HCT116 (cell line): ENCODE measurements around the gene TSPAN10. TPM values are rescaled to one million over a fixed set of nuclear protein-coding genes. Genes with fewer than 3 reads are reported as not detected.

ENCODE experiments used
- ATAC-seq: fragments of 200-7000 bp; cut with Tn5 transposase; 2 replicates; pipeline ENCODE4 v1.9.1; 2020; ENCODE audit warnings: mild to moderate bottlenecking, moderate library complexity
- BruUV-seq: library from RNA; stranded (reverse); fragments of 400-500 nt; replicated peaks from 2 replicates; lab custom pipeline; 2021; lab: Mats Ljungman, UMichigan
- CTCF ChIA-PET: fragments of 300-600 bp; sonication (Branson Sonifier 250); formaldehyde crosslinking; loops from one replicate; lab custom pipeline; 2021; ENCODE audit warnings: antibody characterized with exemption; lab: Charles Lee
- POLR2A ChIA-PET: fragments of 300-600, 350-600 bp; sonication (Branson Sonifier 250); formaldehyde crosslinking; loops from one replicate; lab custom pipeline; 2021; ENCODE audit warnings: antibody characterized with exemption; lab: Charles Lee
- RAD21 ChIA-PET, 2 experiments: fragments of 300-600 bp; sonication (Branson Sonifier 250); formaldehyde crosslinking; loops; one replicate each; lab custom pipeline; 2023; ENCODE audit warnings: low total read pairs in 2 of 2; ENCODE audit not compliant: uncharacterized antibody in 2 of 2, unreplicated experiment in 2 of 2, low non-redundant PET in 1 of 2; lab: Charles Lee
- DNase-seq: peaks from one replicate; pipeline ENCODE4 v3.0.0-alpha.2; 2010; ENCODE audit warnings: low read depth, low spot score
- H2AFZ ChIP-seq: fragments of 200-600 bp; shearing (Covaris generic), sonication (generic); 2 replicates; pipeline ENCODE4 v1.6.1; 2017; ENCODE audit warnings: low read depth, mixed run types, mixed read lengths, antibody characterized with exemption, low read length; ENCODE audit not compliant: poor library complexity, severe bottlenecking
- H3K27ac ChIP-seq: 2 replicates; pipeline ENCODE4 v1.5.1; 2012; ENCODE audit warnings: low read depth, low read length
- H3K27me3 ChIP-seq: fragments of 200-600 bp; sonication (generic); 2 replicates; pipeline ENCODE4 v1.6.1; 2016; ENCODE audit warnings: mixed run types, low read length, mixed read lengths; ENCODE audit not compliant: insufficient read depth
- H3K36me3 ChIP-seq, 2 experiments: fragments of 200-500 bp in 1 of 2; fragments of 200-600 bp in 1 of 2; sonication (Bioruptor generic) in 1 of 2; sonication (generic) in 1 of 2; 2 replicates each; pipeline versions ENCODE4 v1.5.1 to v1.6.1; 2014 to 2016; ENCODE audit warnings: low read length in 2 of 2, inconsistent platforms in 1 of 2, mixed read lengths in 1 of 2, mixed run types in 1 of 2; ENCODE audit not compliant: insufficient read depth in 2 of 2, control insufficient read depth in 1 of 2
- H3K4me1 ChIP-seq, 2 experiments: fragments of 200-600 bp in 1 of 2; sonication (generic) in 1 of 2; 2 replicates each; pipeline versions ENCODE4 v1.5.1 to v1.6.1; 2012 to 2017; ENCODE audit warnings: low read length in 2 of 2, inconsistent platforms in 1 of 2, mild to moderate bottlenecking in 1 of 2, mixed read lengths in 1 of 2, mixed run types in 1 of 2, moderate library complexity in 1 of 2; ENCODE audit not compliant: insufficient read depth in 2 of 2, control insufficient read depth in 1 of 2
- H3K4me2 ChIP-seq: fragments of 200-600 bp; sonication (generic); 2 replicates; pipeline ENCODE4 v1.6.1; 2017; ENCODE audit warnings: mixed run types, low read length, mixed read lengths
- H3K4me3 ChIP-seq, 2 experiments: fragments of 200-600 bp in 1 of 2; sonication (generic) in 1 of 2; replicated peaks in 1 of 2; 2 replicates each; pipeline ENCODE4 v1.5.1; 2011 to 2016; ENCODE audit warnings: low read length in 2 of 2, control low read depth in 1 of 2, low read depth in 1 of 2, mild to moderate bottlenecking in 1 of 2, mixed read lengths in 1 of 2, mixed run types in 1 of 2
- H3K79me2 ChIP-seq: fragments of 200-600 bp; sonication (generic); 2 replicates; pipeline ENCODE4 v1.6.1; 2017; ENCODE audit warnings: mild to moderate bottlenecking, mixed run types, low read length, moderate library complexity, mixed read lengths; ENCODE audit not compliant: insufficient read depth
- H3K9ac ChIP-seq: fragments of 200-600 bp; sonication (generic); 2 replicates; pipeline ENCODE4 v1.6.1; 2016; ENCODE audit warnings: low read length, mixed read lengths
- H3K9me2 ChIP-seq: fragments of 200-600 bp; sonication (generic), shearing (Covaris generic); 2 replicates; pipeline ENCODE4 v1.6.1; 2017; ENCODE audit warnings: mixed run types, mild to moderate bottlenecking, moderate library complexity; ENCODE audit not compliant: insufficient read depth
- H3K9me3 ChIP-seq, 2 experiments: fragments of 200-500 bp in 1 of 2; fragments of 200-600 bp in 1 of 2; sonication (Bioruptor generic) in 1 of 2; sonication (generic) in 1 of 2; 2 replicates each; pipeline ENCODE4 v1.6.1; 2014 to 2017; ENCODE audit warnings: low read length in 2 of 2, mixed read lengths in 2 of 2, inconsistent platforms in 1 of 2, low read depth in 1 of 2, mild to moderate bottlenecking in 1 of 2, mixed run types in 1 of 2, moderate library complexity in 1 of 2; ENCODE audit not compliant: control insufficient read depth in 1 of 2, insufficient read depth in 1 of 2
- H4K20me1 ChIP-seq: fragments of 200-600 bp; sonication (generic), shearing (Covaris generic); 2 replicates; pipeline ENCODE4 v1.6.1; 2017; ENCODE audit warnings: mixed run types, mild to moderate bottlenecking, moderate library complexity; ENCODE audit not compliant: insufficient read depth
- ATF3 ChIP-seq: IDR thresholded peaks from 2 replicates; pipeline ENCODE4 v1.6.1; 2012
- CBX3 ChIP-seq: IDR thresholded peaks from 2 replicates; pipeline ENCODE4 v1.6.1; 2012; ENCODE audit warnings: low read depth
- CTCF ChIP-seq, 3 experiments: fragments of 200-600 bp in 1 of 3; sonication (generic) in 1 of 3; IDR thresholded peaks in 2 of 3; conservative IDR thresholded peaks in 1 of 3; 2 replicates each; pipeline ENCODE4 v1.5.1; 2012 to 2017; ENCODE audit warnings: low read depth in 2 of 3, low read length in 2 of 3, antibody characterized with exemption in 1 of 3, borderline replicate concordance in 1 of 3, control low read depth in 1 of 3, mild to moderate bottlenecking in 1 of 3, mixed read lengths in 1 of 3, mixed run types in 1 of 3, moderate library complexity in 1 of 3; ENCODE audit not compliant: insufficient read depth in 1 of 3
- ELF1 ChIP-seq: IDR thresholded peaks from 2 replicates; pipeline ENCODE4 v1.6.1; 2012; ENCODE audit warnings: low read depth, borderline replicate concordance
- EZH2phosphoT487 ChIP-seq: fragments of 200-600 bp; IDR thresholded peaks from 2 replicates; pipeline ENCODE4 v1.6.1; 2018; ENCODE audit warnings: antibody characterized with exemption, borderline replicate concordance
- FOSL1 ChIP-seq: IDR thresholded peaks from 2 replicates; pipeline ENCODE4 v1.6.1; 2012; ENCODE audit warnings: low read depth
- JUND ChIP-seq: IDR thresholded peaks from 2 replicates; pipeline ENCODE4 v1.6.1; 2012
- MAX ChIP-seq: IDR thresholded peaks from 2 replicates; pipeline ENCODE4 v1.6.1; 2012
- POLR2AphosphoS5 ChIP-seq: IDR thresholded peaks from 2 replicates; pipeline ENCODE4 v1.6.1; 2011; ENCODE audit warnings: mild to moderate bottlenecking, low read depth, low read length, moderate library complexity
- RAD21 ChIP-seq: IDR thresholded peaks from 2 replicates; pipeline ENCODE4 v1.6.1; 2012; ENCODE audit warnings: low read depth, mild to moderate bottlenecking
- SIN3A ChIP-seq: IDR thresholded peaks from 2 replicates; pipeline ENCODE4 v1.6.1; 2012; ENCODE audit warnings: low read depth
- SP1 ChIP-seq: IDR thresholded peaks from 2 replicates; pipeline ENCODE4 v1.6.1; 2012; ENCODE audit warnings: low read depth
- TCF7L2 ChIP-seq: IDR thresholded peaks from 2 replicates; pipeline ENCODE4 v1.7.0; 2011; ENCODE audit warnings: borderline replicate concordance, inconsistent platforms; ENCODE audit not compliant: insufficient read depth, insufficient read length; ENCODE audit errors: extremely low read depth
- YY1 ChIP-seq: IDR thresholded peaks from 2 replicates; pipeline ENCODE4 v1.6.1; 2011; ENCODE audit warnings: low read length, low read depth, moderate library complexity, mild to moderate bottlenecking; ENCODE audit not compliant: insufficient replicate concordance; ENCODE audit errors: extremely low read depth
- intact Hi-C: fragments of 100-400 bp; cut with micrococcal nuclease; formaldehyde crosslinking; loops from 2 replicates; pipeline ENCODE4 v1.10.0; 2022
- total RNA-seq: library from RNA; stranded (reverse); gene quantifications from one replicate; pipeline ENCODE4 v1.2.1, GENCODE V29; 2021; ENCODE audit not compliant: unreplicated experiment

TSPAN10 gene
- total RNA-seq, 1 experiment from 2014 or later = 2.3 TPM

- Histone ChIP-seq H3K79me2 (no peaks in the 10 kb centered on the region), H4K20me1 (no peaks in the 10 kb centered on the region), H3K27me3 (no peaks in the 10 kb centered on the region), H2AFZ (no peak overlapping the region), H3K27ac (no peak overlapping the region), H3K36me3 (no peaks in the 10 kb centered on the region), H3K4me2 (no peak overlapping the region), H3K9me2 (no peaks in the 10 kb centered on the region), H3K4me1 (peaks cover 7 to 14% of the 10 kb centered on the region in 2 experiments; a peak in 3 of 4 replicates), H3K9ac (no peak overlapping the region), H3K4me3 (no peak overlapping the region), H3K9me3 (peaks cover 0 to 5% of the 10 kb centered on the region in 2 experiments; a peak in 1 of 4 replicates)
- no peak for ATAC-seq
- BruUV-seq = no TSS peak
- ChIA-PET POLR2A (no interaction called here), CTCF (no interaction called here), RAD21 (no interaction called here)
- TF ChIP-seq RAD21 (no peak), ATF3 (no peak), JUND (no peak), SP1 (no peak), CBX3 (no peak), ELF1 (no peak), FOSL1 (no peak), MAX (no peak)
- intact Hi-C loops = no loop called here
- DNase-seq = no peak
Observed at GRCh38 chr17:81647640-81648012, 10.6 kb downstream of the TSPAN10 start.

- H3K9me2 ChIP-seq = no peaks in the 10 kb centered on the region
- H3K4me3 ChIP-seq = no peak overlapping the region
- H4K20me1 ChIP-seq = no peaks in the 10 kb centered on the region
- H3K9ac ChIP-seq = no peak overlapping the region
- CTCF ChIA-PET = no interaction called here
- POLR2A ChIA-PET = no interaction called here
- peaks cover 0 to 5% of the 10 kb centered on the region in 2 experiments; a peak in 1 of 4 replicates for H3K9me3 ChIP-seq
- no TSS peak for BruUV-seq
- no peak overlapping the region for H2AFZ ChIP-seq
- peaks cover 7 to 17% of the 10 kb centered on the region in 2 experiments; a peak in 3 of 4 replicates for H3K4me1 ChIP-seq
- ATAC-seq (no peak), DNase-seq (no peak)
- H3K36me3 ChIP-seq = no peaks in the 10 kb centered on the region
- H3K79me2 ChIP-seq = no peaks in the 10 kb centered on the region
- RAD21 ChIA-PET = no interaction called here
- no peak overlapping the region for H3K27ac ChIP-seq
- intact Hi-C loops = no loop called here
- H3K27me3 ChIP-seq = no peaks in the 10 kb centered on the region
- H3K4me2 ChIP-seq = no peak overlapping the region
- no peak for TF ChIP-seq CBX3
- TF ChIP-seq TCF7L2 = no peak
- TF ChIP-seq YY1 = no peak
- no peak for TF ChIP-seq POLR2AphosphoS5
- no peak for TF ChIP-seq EZH2phosphoT487
- no peak for TF ChIP-seq CTCF (IDR thresholded peaks at IDR 0.05 in 2 of 3, conservative IDR thresholded peaks at IDR 0.05 in 1 of 3; ENCODE audit: borderline replicate concordance in 1 of 3, insufficient read depth in 1 of 3, low read depth in 2 of 3, low read length in 2 of 3)
- TF ChIP-seq SIN3A = no peak
- TF ChIP-seq MAX = no peak
- no peak for TF ChIP-seq ATF3
- no peak for TF ChIP-seq JUND
Observed at GRCh38 chr17:81648013-81648706, 11.2 kb downstream of the TSPAN10 start.
